Osteocyte (in vitro differentiated cells): ENCODE data around the gene C5orf58. TPM values are rescaled to one million over a fixed set of nuclear protein-coding genes. Genes with fewer than 3 reads are reported as not detected.

ENCODE experiments used
- DNase-seq: peaks from one replicate; pipeline ENCODE4 v3.0.0; 2021; ENCODE audit warnings: mixed read lengths; ENCODE audit not compliant: unreplicated experiment; ENCODE audit errors: extremely low spot score
- H3K27ac Mint-ChIP-seq: one replicate; pipeline ENCODE4 v1.8.0; 2021; ENCODE audit warnings: mild to moderate bottlenecking, mixed read lengths; ENCODE audit not compliant: unreplicated experiment
- H3K27me3 Mint-ChIP-seq: one replicate; pipeline ENCODE4 v1.8.0; 2021; ENCODE audit warnings: mixed read lengths; ENCODE audit not compliant: unreplicated experiment
- H3K36me3 Mint-ChIP-seq: one replicate; pipeline ENCODE4 v1.8.0; 2021; ENCODE audit warnings: mixed read lengths; ENCODE audit not compliant: unreplicated experiment
- H3K4me1 Mint-ChIP-seq: one replicate; pipeline ENCODE4 v1.8.0; 2021; ENCODE audit warnings: mixed read lengths; ENCODE audit not compliant: unreplicated experiment
- H3K4me3 Mint-ChIP-seq: one replicate; pipeline ENCODE4 v1.8.0; 2021; ENCODE audit warnings: mild to moderate bottlenecking, moderate library complexity, mixed read lengths; ENCODE audit not compliant: unreplicated experiment
- H3K9me3 Mint-ChIP-seq: one replicate; pipeline ENCODE4 v1.8.0; 2021; ENCODE audit warnings: mixed read lengths; ENCODE audit not compliant: unreplicated experiment
- CTCF ChIP-seq: fragments of 200-600 bp; sonication (generic); IDR thresholded peaks from 2 replicates; pipeline ENCODE4 v1.5.0; 2021; ENCODE audit warnings: antibody characterized with exemption, mild to moderate bottlenecking, moderate library complexity
- total RNA-seq: library from RNA; stranded (reverse); gene quantifications from 2 replicates; pipeline ENCODE4 v1.2.1, GENCODE V29; 2021

The C5orf58 gene
- total RNA-seq, 1 donor from 2014 or later, result not detected

- peaks cover 41% of the 10 kb centered on the region for H3K27me3 Mint-ChIP-seq
- H3K4me3 Mint-ChIP-seq, result no peak overlapping the region
- DNase-seq, result no peak
- peaks cover 30% of the 10 kb centered on the region for H3K4me1 Mint-ChIP-seq
- no peaks in the 10 kb centered on the region for H3K36me3 Mint-ChIP-seq
- no peak for TF ChIP-seq CTCF
- no peaks in the 10 kb centered on the region for H3K9me3 Mint-ChIP-seq
- no peak overlapping the region for H3K27ac Mint-ChIP-seq
These were observed 6.6 kb upstream of the C5orf58 start for GRCh38 chr5:170226129-170226615.

- H3K4me1 Mint-ChIP-seq, result peaks cover 26% of the 10 kb centered on the region
These were observed 6.1 kb upstream of the C5orf58 start for GRCh38 chr5:170226661-170227060.

GRCh38 chr5:170228762-170229435 is 3.9 kb upstream of the C5orf58 start:
- no peak overlapping the region for H3K27ac Mint-ChIP-seq
- H3K27me3 Mint-ChIP-seq, result peaks cover 50% of the 10 kb centered on the region
- H3K9me3 Mint-ChIP-seq, result no peaks in the 10 kb centered on the region
- peaks cover 15% of the 10 kb centered on the region for H3K4me1 Mint-ChIP-seq
- no peak for TF ChIP-seq CTCF
- no peak for DNase-seq
- no peaks in the 10 kb centered on the region for H3K36me3 Mint-ChIP-seq
- H3K4me3 Mint-ChIP-seq, result no peak overlapping the region

More at GRCh38 chr5:170226661-170227060, 6.1 kb upstream of the C5orf58 start:
- peaks cover 43% of the 10 kb centered on the region for H3K27me3 Mint-ChIP-seq
- TF ChIP-seq CTCF, result no peak
- H3K4me3 Mint-ChIP-seq, result no peak overlapping the region
- DNase-seq, result no peak
- no peak overlapping the region for H3K27ac Mint-ChIP-seq
- no peaks in the 10 kb centered on the region for H3K36me3 Mint-ChIP-seq
- H3K9me3 Mint-ChIP-seq, result no peaks in the 10 kb centered on the region

- no peaks in the 10 kb centered on the region for H3K36me3 Mint-ChIP-seq
- no peak for TF ChIP-seq CTCF
- H3K27ac Mint-ChIP-seq, result no peak overlapping the region
- H3K27me3 Mint-ChIP-seq, result peaks cover 78% of the 10 kb centered on the region
- DNase-seq, result no peak
- no peak overlapping the region for H3K4me3 Mint-ChIP-seq
- no peaks in the 10 kb centered on the region for H3K9me3 Mint-ChIP-seq
- no peaks in the 10 kb centered on the region for H3K4me1 Mint-ChIP-seq
These were observed 640 bp downstream of the C5orf58 start for GRCh38 chr5:170233358-170233892.
